SK-N-SH (cell line): ENCODE measurements around the gene CD300E. TPM values are rescaled to one million over a fixed set of nuclear protein-coding genes. Genes with fewer than 3 reads are reported as not detected.

Experiments used
- CTCF ChIA-PET: fragments of 300-600, 350-600 bp; formaldehyde crosslinking; extraction: SDS; loops from one replicate; lab custom pipeline; 2021; lab: Yijun Ruan, JAX
- POLR2A ChIA-PET: fragments of 350-600 bp; sonication (Branson Sonifier 250); formaldehyde crosslinking; extraction: SDS; loops from one replicate; lab custom pipeline; 2020; ENCODE audit warnings: antibody characterized with exemption, inconsistent platforms; lab: Yijun Ruan, JAX
- DNase-seq: peaks from one replicate; pipeline ENCODE4 v3.0.0; 2012
- H2AFZ ChIP-seq: fragments of 200-600 bp; sonication (generic); 2 replicates; pipeline ENCODE4 v1.8.1; 2016; ENCODE audit warnings: antibody characterized with exemption, mild to moderate bottlenecking, low read depth
- H3F3A ChIP-seq: fragments of 200-600 bp; sonication (generic); replicated peaks from 2 replicates; pipeline ENCODE3; 2016; ENCODE audit warnings: antibody characterized with exemption, mild to moderate bottlenecking; ENCODE audit not compliant: insufficient read depth
- H3K27ac ChIP-seq, 2 experiments: fragments of 200-500 bp in 1 of 2; fragments of 200-600 bp in 1 of 2; sonication (Bioruptor generic) in 1 of 2; sonication (generic), shearing (Covaris generic) in 1 of 2; 2 replicates each; pipeline versions ENCODE4 v1.5.1 to v1.6.1; 2014 to 2016; ENCODE audit warnings: low read depth in 2 of 2, inconsistent platforms in 1 of 2, low read length in 1 of 2, mild to moderate bottlenecking in 1 of 2, mixed read lengths in 1 of 2
- H3K27me3 ChIP-seq: fragments of 200-600 bp; sonication (generic), shearing (Covaris generic); 2 replicates; pipeline ENCODE4 v1.6.1; 2016; ENCODE audit warnings: mixed run types; ENCODE audit not compliant: insufficient read depth
- H3K36me3 ChIP-seq, 2 experiments: fragments of 200-500 bp in 1 of 2; fragments of 200-600 bp in 1 of 2; sonication (Bioruptor generic) in 1 of 2; sonication (generic) in 1 of 2; replicated peaks in 1 of 2; 2 replicates each; pipeline versions ENCODE3 to v1.5.1; 2014 to 2016; ENCODE audit warnings: low read length in 1 of 2, mild to moderate bottlenecking in 1 of 2; ENCODE audit not compliant: insufficient read depth in 2 of 2, control insufficient read depth in 1 of 2
- H3K4me1 ChIP-seq, 2 experiments: fragments of 200-500 bp in 1 of 2; fragments of 200-600 bp in 1 of 2; sonication (Bioruptor generic) in 1 of 2; sonication (generic), shearing (Covaris generic) in 1 of 2; 2 replicates each; pipeline versions ENCODE4 v1.5.1 to v1.6.1; 2014 to 2016; ENCODE audit warnings: low read depth in 1 of 2, low read length in 1 of 2, mixed run types in 1 of 2; ENCODE audit not compliant: insufficient read depth in 2 of 2, control insufficient read depth in 1 of 2
- H3K4me2 ChIP-seq: fragments of 200-600 bp; sonication (generic), shearing (Covaris generic); 2 replicates; pipeline ENCODE4 v1.6.1; 2017; ENCODE audit warnings: mixed run types
- H3K4me3 ChIP-seq, 2 experiments: fragments of 200-500 bp in 1 of 2; fragments of 200-600 bp in 1 of 2; sonication (Bioruptor generic) in 1 of 2; sonication (generic), shearing (Covaris generic) in 1 of 2; 2 replicates each; pipeline versions ENCODE4 v1.5.1 to v1.8.1; 2014 to 2016; ENCODE audit warnings: low read depth in 2 of 2, inconsistent platforms in 1 of 2, low read length in 1 of 2, mild to moderate bottlenecking in 1 of 2, mixed read lengths in 1 of 2, moderate library complexity in 1 of 2
- H3K79me2 ChIP-seq: fragments of 200-600 bp; sonication (generic); 2 replicates; pipeline ENCODE4 v1.8.1; 2017; ENCODE audit warnings: mild to moderate bottlenecking; ENCODE audit not compliant: insufficient read depth
- H3K9ac ChIP-seq: fragments of 200-600 bp; sonication (generic); 2 replicates; pipeline ENCODE4 v1.6.1; 2017; ENCODE audit warnings: mixed run types
- H3K9me2 ChIP-seq: fragments of 200-600 bp; sonication (generic); 2 replicates; pipeline ENCODE4 v1.6.1; 2017; ENCODE audit warnings: mixed run types
- H3K9me3 ChIP-seq: fragments of 200-600 bp; sonication (generic); 2 replicates; pipeline ENCODE4 v1.6.1; 2017; ENCODE audit warnings: mixed run types, mild to moderate bottlenecking, moderate library complexity
- H4K20me1 ChIP-seq: fragments of 200-600 bp; sonication (generic); 2 replicates; pipeline ENCODE4 v1.6.1; 2017; ENCODE audit warnings: mild to moderate bottlenecking, mixed run types; ENCODE audit not compliant: insufficient read depth
- CHD2 ChIP-seq: fragments of 150-350 bp; IDR thresholded peaks from 2 replicates; pipeline ENCODE4 v1.6.1; 2018; ENCODE audit warnings: low read length; ENCODE audit not compliant: partially characterized antibody
- EZH2phosphoT487 ChIP-seq: fragments of 200-600 bp; sonication (generic); IDR thresholded peaks from 2 replicates; pipeline ENCODE4 v1.6.1; 2017; ENCODE audit warnings: low read depth, mixed run types, mild to moderate bottlenecking, antibody characterized with exemption, moderate library complexity, borderline replicate concordance
- FOSL2 ChIP-seq: IDR thresholded peaks from 2 replicates; pipeline ENCODE4 v1.4.0; 2012; ENCODE audit warnings: low read depth, mild to moderate bottlenecking, moderate library complexity, borderline replicate concordance
- FOXJ3 ChIP-seq: sonication (generic); formaldehyde crosslinking; IDR thresholded peaks from 2 replicates; pipeline ENCODE4 v1.5.1; 2020; ENCODE audit warnings: mild to moderate bottlenecking, missing genetic modification reagents
- FOXM1 ChIP-seq: IDR thresholded peaks from 2 replicates; pipeline ENCODE4 v1.4.0; 2012; ENCODE audit warnings: low read depth, mild to moderate bottlenecking
- MAX ChIP-seq: IDR thresholded peaks from 2 replicates; pipeline ENCODE4 v1.4.0; 2012; ENCODE audit warnings: low read depth
- MEF2A ChIP-seq: IDR thresholded peaks from 2 replicates; pipeline ENCODE4 v1.4.0; 2012; ENCODE audit warnings: low read depth, borderline replicate concordance
- MXI1 ChIP-seq: IDR thresholded peaks from 2 replicates; pipeline ENCODE4 v1.6.1; 2012; ENCODE audit warnings: mild to moderate bottlenecking, low read depth, low read length, improper control_type of control experiment
- NFIC ChIP-seq: IDR thresholded peaks from 2 replicates; pipeline ENCODE4 v1.4.0; 2012; ENCODE audit warnings: borderline replicate concordance
- REST ChIP-seq: IDR thresholded peaks from 2 replicates; pipeline ENCODE4 v1.6.1; 2012; ENCODE audit warnings: mild to moderate bottlenecking, low read depth, low read length, moderate library complexity
- RFX5 ChIP-seq: IDR thresholded peaks from 2 replicates; pipeline ENCODE4 v1.6.1; 2012; ENCODE audit warnings: mild to moderate bottlenecking, improper control_type of control experiment, low read length
- RXRA ChIP-seq: IDR thresholded peaks from 2 replicates; pipeline ENCODE4 v1.4.0; 2012; ENCODE audit warnings: low read depth, mild to moderate bottlenecking, borderline replicate concordance
- SIN3A ChIP-seq: IDR thresholded peaks from 2 replicates; pipeline ENCODE4 v1.6.1; 2012; ENCODE audit warnings: low read depth, mild to moderate bottlenecking, low read length, moderate library complexity, borderline replicate concordance
- SMC3 ChIP-seq: IDR thresholded peaks from 2 replicates; pipeline ENCODE4 v1.6.1; 2012; ENCODE audit warnings: low read depth, low read length, improper control_type of control experiment
- TCF12 ChIP-seq: IDR thresholded peaks from 2 replicates; pipeline ENCODE4 v1.4.0; 2012
- WGBS: methylation state at CpG from one replicate; pipeline ENCODE4 v1.1.6; 2017; ENCODE audit warnings: low lambda C conversion rate; 5-methylcytosine and 5-hydroxymethylcytosine counted together
- polyA plus RNA-seq, 3 experiments: library from polyadenylated mRNA; depleted of rRNA; stranded (reverse); fragments of >200 nt; gene quantifications; 2 replicates each; pipeline ENCODE4 v1.2.3, GENCODE V29; 2012
- TF ChIP-seq, protein P1 (sequence below): IDR thresholded peaks from 2 replicates; pipeline ENCODE4 v1.4.0; 2012; ENCODE audit warnings: low read depth, borderline replicate concordance
- TF ChIP-seq, protein P2 (sequence below): IDR thresholded peaks from 2 replicates; pipeline ENCODE4 v1.4.0; 2012; ENCODE audit warnings: low read depth, borderline replicate concordance

Gene CD300E
- polyA plus RNA-seq, 1 of the 3 experiments (the other 2 are of a cell fraction) = not detected

DNA sequence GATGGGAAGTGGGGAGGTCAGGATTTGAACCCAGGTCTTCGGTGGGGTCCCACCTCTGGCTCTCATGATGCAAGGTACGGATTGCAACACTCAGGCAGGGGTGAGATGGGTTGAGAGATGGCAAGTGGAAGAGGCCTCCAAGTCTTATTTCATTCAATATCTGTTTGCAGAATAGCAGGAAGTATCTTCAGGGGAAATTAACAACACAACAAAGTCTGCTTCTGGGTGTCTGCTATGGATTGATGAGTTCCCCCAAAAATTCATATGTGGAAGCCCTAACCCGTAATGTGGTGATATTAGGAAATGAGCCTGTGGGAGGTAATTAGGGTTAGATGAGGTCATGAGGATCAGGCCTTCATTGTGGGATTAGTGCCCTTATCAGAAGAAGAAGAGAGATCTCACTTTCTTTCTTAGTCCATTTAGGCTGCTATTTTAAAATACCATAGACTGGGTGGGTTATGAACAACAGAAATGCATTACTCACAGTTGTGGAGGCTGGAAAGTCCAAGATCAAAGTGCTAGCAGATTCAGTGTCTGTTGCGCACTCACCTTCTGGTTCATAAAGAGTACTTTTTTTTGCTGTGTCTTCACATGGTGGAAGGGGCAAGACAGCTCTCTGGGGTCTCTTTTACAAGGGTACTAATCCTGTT is 51.8 kb downstream of the CD300E start:
- WGBS = 27% methylated on average over 4 of the region's 4 CpGs
- TF ChIP-seq SIN3A (no peak), FOXM1 (no peak), EZH2phosphoT487 (no peak), MAX (no peak), MXI1 (no peak), SMC3 (no peak), RFX5 (no peak), FOXJ3 (no peak), FOSL2 (no peak), RXRA (no peak), CHD2 (no peak), MEF2A (no peak), NFIC (no peak), REST (no peak), TCF12 (no peak)
- TF ChIP-seq, protein P1, sequence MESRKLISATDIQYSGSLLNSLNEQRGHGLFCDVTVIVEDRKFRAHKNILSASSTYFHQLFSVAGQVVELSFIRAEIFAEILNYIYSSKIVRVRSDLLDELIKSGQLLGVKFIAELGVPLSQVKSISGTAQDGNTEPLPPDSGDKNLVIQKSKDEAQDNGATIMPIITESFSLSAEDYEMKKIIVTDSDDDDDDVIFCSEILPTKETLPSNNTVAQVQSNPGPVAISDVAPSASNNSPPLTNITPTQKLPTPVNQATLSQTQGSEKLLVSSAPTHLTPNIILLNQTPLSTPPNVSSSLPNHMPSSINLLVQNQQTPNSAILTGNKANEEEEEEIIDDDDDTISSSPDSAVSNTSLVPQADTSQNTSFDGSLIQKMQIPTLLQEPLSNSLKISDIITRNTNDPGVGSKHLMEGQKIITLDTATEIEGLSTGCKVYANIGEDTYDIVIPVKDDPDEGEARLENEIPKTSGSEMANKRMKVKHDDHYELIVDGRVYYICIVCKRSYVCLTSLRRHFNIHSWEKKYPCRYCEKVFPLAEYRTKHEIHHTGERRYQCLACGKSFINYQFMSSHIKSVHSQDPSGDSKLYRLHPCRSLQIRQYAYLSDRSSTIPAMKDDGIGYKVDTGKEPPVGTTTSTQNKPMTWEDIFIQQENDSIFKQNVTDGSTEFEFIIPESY = no peak
- TF ChIP-seq, protein P2, sequence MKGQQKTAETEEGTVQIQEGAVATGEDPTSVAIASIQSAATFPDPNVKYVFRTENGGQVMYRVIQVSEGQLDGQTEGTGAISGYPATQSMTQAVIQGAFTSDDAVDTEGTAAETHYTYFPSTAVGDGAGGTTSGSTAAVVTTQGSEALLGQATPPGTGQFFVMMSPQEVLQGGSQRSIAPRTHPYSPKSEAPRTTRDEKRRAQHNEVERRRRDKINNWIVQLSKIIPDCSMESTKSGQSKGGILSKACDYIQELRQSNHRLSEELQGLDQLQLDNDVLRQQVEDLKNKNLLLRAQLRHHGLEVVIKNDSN = no peak
- H3K4me3 ChIP-seq = no peak overlapping the region
- H3K79me2 ChIP-seq = no peaks in the 10 kb centered on the region
- H3K9me3 ChIP-seq = no peaks in the 10 kb centered on the region
- no peak for DNase-seq
- H3F3A ChIP-seq = no peaks in the 10 kb centered on the region
- no peaks in the 10 kb centered on the region for H3K4me1 ChIP-seq
- ChIA-PET POLR2A (no interaction called here), CTCF (interaction anchor here (1.1 to 2.0 kb wide), 5 partner anchors 114 to 294 kb away, joined by 3 to 9 read pairs (median 5); partner anchors contain the start of gene RAB37)
- no peak overlapping the region for H2AFZ ChIP-seq
- H3K27ac ChIP-seq = no peak overlapping the region
- H3K9ac ChIP-seq = no peak overlapping the region
- H3K36me3 ChIP-seq = no peaks in the 10 kb centered on the region
- H3K27me3 ChIP-seq = no peaks in the 10 kb centered on the region
- no peaks in the 10 kb centered on the region for H4K20me1 ChIP-seq
- H3K4me2 ChIP-seq = no peak overlapping the region
- no peaks in the 10 kb centered on the region for H3K9me2 ChIP-seq
